Uterus (tissue), 4 donors: ENCODE data around the gene TXNIP. TPM values are rescaled to one million over a fixed set of nuclear protein-coding genes. Genes with fewer than 3 reads are reported as not detected.

Experiments used
- DNase-seq, 2 donors: peaks; one replicate each; pipeline ENCODE4 v3.0.0-alpha.2; 2019 to 2020
- H3K27ac ChIP-seq, 2 donors: fragments of 200-600 bp; sonication (generic); 1 replicate in 1 of 2; 2 replicates in 1 of 2; pipeline ENCODE4 v1.5.1; 2016 to 2018
- H3K27me3 ChIP-seq, 2 donors: fragments of 200-600 bp; sonication (generic); one replicate each; pipeline ENCODE4 v1.5.1; 2018 to 2019; ENCODE audit warnings: control low read depth in 1 of 2
- H3K36me3 ChIP-seq, 2 donors: fragments of 200-600 bp; sonication (generic); one replicate each; pipeline ENCODE4 v1.5.1; 2019; ENCODE audit warnings: control low read depth in 1 of 2
- H3K4me1 ChIP-seq, 2 donors: fragments of 200-600 bp; sonication (generic); one replicate each; pipeline ENCODE4 v1.5.1; 2018 to 2019; ENCODE audit warnings: control low read depth in 1 of 2
- H3K4me3 ChIP-seq, 2 donors: fragments of 200-600 bp; sonication (generic); 1 replicate in 1 of 2; 2 replicates in 1 of 2; pipeline ENCODE4 v1.5.1; 2018 to 2019; ENCODE audit warnings: mild to moderate bottlenecking in 1 of 2
- H3K9me3 ChIP-seq, 2 donors: fragments of 200-600 bp; sonication (generic); one replicate each; pipeline ENCODE4 v1.5.1; 2019; ENCODE audit warnings: control low read depth in 1 of 2
- CTCF ChIP-seq, 4 experiments: fragments of 200-600 bp in 2 of 4; fragments of 450-650 bp in 2 of 4; sonication (generic) in 2 of 4; IDR thresholded peaks; one replicate each; pipeline ENCODE4 v1.5.1; 2016 to 2019; ENCODE audit warnings: antibody characterized with exemption in 4 of 4, mild to moderate bottlenecking in 2 of 4, moderate library complexity in 1 of 4
- POLR2A ChIP-seq, 2 donors: fragments of 450-650 bp; IDR thresholded peaks; one replicate each; pipeline ENCODE4 v1.6.1; 2016; ENCODE audit warnings: antibody characterized with exemption in 2 of 2, mild to moderate bottlenecking in 1 of 2, moderate library complexity in 1 of 2
- intact Hi-C: fragments of 100-400 bp; cut with DNase I; formaldehyde crosslinking; loops from one replicate; pipeline ENCODE4 v1.15.1; 2023; ENCODE audit warnings: low total_unique reads
- total RNA-seq, 4 donors: library from RNA; depleted of rRNA in 3 of 4; stranded (reverse); fragments of >200 nt in 3 of 4; gene quantifications; one replicate each; pipeline versions ENCODE4 v1.1.0 to v1.2.4, GENCODE V29; 2014 to 2023
- donor health status: DM: yes; HTN: yes; CAD: no.

TXNIP gene
- total RNA-seq, 4 donors from 2014 or later, result 731 to 1,940 (median 1,478) TPM

GRCh38 chr1:146016891-146017290 is 20.5 kb upstream of the TXNIP start:
- Histone ChIP-seq H3K36me3 (no peaks in the 10 kb centered on the region), H3K27ac (no peak overlapping the region), H3K27me3 (no peaks in the 10 kb centered on the region), H3K4me1 (no peaks in the 10 kb centered on the region), H3K9me3 (no peaks in the 10 kb centered on the region), H3K4me3 (no peak overlapping the region)
- DNase-seq, result no peak
- intact Hi-C loops, result loop anchor here (10.0 kb wide), 1 partner anchor 122 kb away; no protein-coding TSS in a partner anchor
- no peak for TF ChIP-seq CTCF (IDR thresholded peaks at IDR 0.05)
- TF ChIP-seq POLR2A (IDR thresholded peaks at IDR 0.05), result no peak

DNA sequence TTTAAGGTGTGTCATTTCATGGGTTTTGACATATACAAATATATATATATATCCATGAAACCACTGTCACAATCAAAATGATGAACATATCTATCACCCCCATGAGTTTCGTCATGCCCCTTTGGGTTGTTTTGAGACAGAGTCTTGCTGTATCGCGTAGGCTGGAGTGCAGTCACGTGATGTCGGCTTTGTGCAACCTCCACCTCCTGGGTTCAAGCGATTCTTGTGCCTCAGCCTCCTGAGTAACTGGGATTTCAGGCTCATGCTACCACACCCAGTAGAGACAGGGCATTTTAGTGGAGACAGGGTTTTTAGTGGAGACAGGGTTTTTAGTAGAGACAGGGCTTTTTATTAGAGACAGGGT is 17.2 kb upstream of the TXNIP start:
- TF ChIP-seq CTCF (IDR thresholded peaks at IDR 0.05) (no peak), POLR2A (IDR thresholded peaks at IDR 0.05) (no peak)
- Histone ChIP-seq H3K27me3 (no peaks in the 10 kb centered on the region), H3K27ac (no peak overlapping the region), H3K4me3 (no peak overlapping the region), H3K9me3 (no peaks in the 10 kb centered on the region), H3K4me1 (no peaks in the 10 kb centered on the region), H3K36me3 (no peaks in the 10 kb centered on the region)
- intact Hi-C loops, result loop anchor here (5.0 to 10.0 kb wide), 2 partner anchors 36 to 119 kb away; no protein-coding TSS in a partner anchor
- no peak for DNase-seq

DNA sequence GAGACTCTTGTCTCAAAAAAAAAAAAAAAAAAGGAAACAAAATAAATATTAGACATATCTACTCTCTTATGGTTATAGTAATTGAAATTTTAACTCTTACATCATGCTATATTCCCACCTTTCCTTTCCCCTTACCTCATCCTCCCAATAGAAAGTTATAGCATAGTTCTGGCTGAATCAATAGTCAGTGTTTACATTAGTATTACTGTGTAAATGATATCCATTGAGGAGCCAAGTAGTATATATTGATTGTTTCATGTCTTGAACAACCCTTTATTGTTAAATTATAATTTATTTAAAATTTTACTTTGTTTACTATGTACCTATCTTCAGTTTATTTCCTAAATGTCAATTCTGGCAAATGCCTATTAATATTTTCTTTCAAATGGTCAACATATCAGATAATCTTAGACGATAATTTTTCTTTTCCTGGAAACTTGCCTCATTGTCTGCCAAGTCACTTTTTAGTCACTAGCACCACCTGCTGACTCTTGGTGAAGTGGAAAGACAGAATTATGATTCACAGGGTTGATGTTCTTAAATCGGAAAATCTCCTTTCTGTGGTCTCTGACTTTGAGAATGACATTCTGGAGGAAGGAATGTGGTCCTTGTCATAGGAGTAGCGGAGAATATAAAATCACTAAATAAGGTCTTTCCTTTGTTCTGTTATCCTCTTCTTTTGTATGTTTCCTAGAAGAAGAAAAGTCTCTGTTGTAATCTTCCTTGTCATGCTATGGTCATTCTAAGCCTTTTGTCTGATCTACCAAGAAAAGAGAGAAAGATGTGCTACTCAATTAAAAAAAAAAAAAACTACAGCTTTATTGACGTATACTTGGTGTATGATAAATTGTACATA is 16.6 kb upstream of the TXNIP start:
- intact Hi-C loops, result loop anchor here (5.0 to 10.0 kb wide), 2 partner anchors 36 to 118 kb away; no protein-coding TSS in a partner anchor
- no peak overlapping the region for H3K4me3 ChIP-seq
- H3K9me3 ChIP-seq, result no peaks in the 10 kb centered on the region
- no peaks in the 10 kb centered on the region for H3K36me3 ChIP-seq
- no peaks in the 10 kb centered on the region for H3K27me3 ChIP-seq
- H3K4me1 ChIP-seq, result no peaks in the 10 kb centered on the region
- TF ChIP-seq CTCF (IDR thresholded peaks at IDR 0.05) (peak; percentile 75 to 95 (median 90)), POLR2A (IDR thresholded peaks at IDR 0.05) (no peak)
- DNase-seq, result peak in 1 of 2 donors; percentile 70
- no peak overlapping the region for H3K27ac ChIP-seq

DNA sequence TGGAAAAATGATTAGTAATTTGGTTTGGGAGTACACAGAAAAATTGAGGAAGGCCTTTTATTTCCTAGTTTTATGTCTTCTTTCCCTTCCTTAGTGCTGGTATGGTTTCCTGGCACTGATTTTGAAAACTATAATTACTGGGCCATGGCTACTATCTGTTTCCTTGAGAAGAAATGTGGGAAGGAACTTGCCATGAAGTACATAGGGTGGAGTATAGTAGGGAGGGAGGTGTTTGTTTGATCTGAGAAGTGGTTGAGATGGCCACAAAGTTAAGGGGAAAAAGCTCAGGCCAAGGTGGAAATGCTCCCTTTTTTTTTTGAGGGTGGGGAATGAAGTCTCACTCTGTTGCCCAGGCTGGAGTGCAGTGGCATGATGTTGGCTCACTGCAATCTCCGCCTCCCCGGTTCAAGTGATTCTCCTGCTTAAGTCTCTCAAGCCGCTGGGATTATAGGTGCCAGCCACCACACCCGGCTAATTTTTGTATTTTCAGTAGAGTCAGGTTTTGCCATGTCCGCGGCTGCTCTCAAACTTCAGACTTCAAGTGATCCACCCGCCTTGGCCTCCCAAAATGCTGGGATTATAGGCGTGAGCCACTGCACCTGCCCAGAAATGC is 13.9 kb upstream of the TXNIP start:
- Histone ChIP-seq H3K27me3 (no peaks in the 10 kb centered on the region), H3K4me3 (no peak overlapping the region), H3K27ac (peak overlapping the region; percentile 33 to 79), H3K9me3 (no peaks in the 10 kb centered on the region), H3K36me3 (no peaks in the 10 kb centered on the region), H3K4me1 (peaks cover 0 to 8% of the 10 kb centered on the region in 2 donors)
- intact Hi-C loops, result loop anchor here (5.0 to 10.0 kb wide), 2 partner anchors 33 to 115 kb away; no protein-coding TSS in a partner anchor
- TF ChIP-seq POLR2A (IDR thresholded peaks at IDR 0.05), result peak in 1 of 2 donors; percentile 24
- no peak for TF ChIP-seq CTCF (IDR thresholded peaks at IDR 0.05)
- DNase-seq, result no peak
